H1 (cell line): ENCODE measurements around the gene OSBPL6. TPM values are rescaled to one million over a fixed set of nuclear protein-coding genes. Genes with fewer than 3 reads are reported as not detected.

Source experiments
- polyA plus RNA-seq, 7 experiments: library from polyadenylated mRNA; depleted of rRNA in 3 of 7; stranded (reverse) in 5 of 7; unstranded in 2 of 7; fragments of >200 nt in 5 of 7; fragments of 200-250 nt in 2 of 7; gene quantifications; 1 replicate in 5 of 7; 2 replicates in 1 of 7; 4 replicates in 1 of 7; pipeline versions ENCODE4 v1.2.1 to v1.2.3, GENCODE V29; 2011 to 2013; ENCODE audit warnings: missing spikeins in 2 of 7, mixed read lengths in 2 of 7
- total RNA-seq: library from RNA; stranded (reverse); fragmentation: NEBNext Ultra II Directional; extraction: Animal tissue kit (Norgen Biotek cat#: 25700); gene quantifications from 2 replicates; pipeline ENCODE4 v1.2.1, GENCODE V29; 2021
- TF ChIP-seq, protein P1 (sequence below): IDR thresholded peaks from 2 replicates; pipeline ENCODE4 v1.6.1; 2011; ENCODE audit warnings: low read length, improper control_type of control experiment

OSBPL6 gene
- total and polyA plus RNA-seq, 2 of the 8 experiments (the other 6 are each of a cell fraction or from before 2014, with no cell fraction given), result 1.7 to 5.6 TPM

DNA sequence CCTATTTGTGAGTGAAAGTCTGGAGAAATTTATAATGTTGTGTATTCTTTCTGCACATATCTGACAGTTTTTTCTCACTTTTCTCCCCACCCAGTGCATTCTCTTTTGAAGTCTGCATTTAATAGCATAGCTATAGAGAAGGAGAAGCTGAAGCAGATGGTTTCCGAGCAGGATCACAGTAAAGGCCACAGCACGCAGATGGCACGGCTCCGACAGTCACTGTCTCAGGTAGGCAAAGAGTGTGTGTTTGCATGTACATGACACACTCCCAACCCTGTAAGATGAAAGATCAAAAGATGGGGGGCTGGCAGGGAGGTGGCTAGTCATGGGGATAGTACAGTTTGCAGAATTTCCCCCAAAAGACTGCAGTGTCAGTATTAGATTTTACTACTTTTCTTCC is 167.3 kb downstream of the OSBPL6 start (continued):
- TF ChIP-seq, protein P1, sequence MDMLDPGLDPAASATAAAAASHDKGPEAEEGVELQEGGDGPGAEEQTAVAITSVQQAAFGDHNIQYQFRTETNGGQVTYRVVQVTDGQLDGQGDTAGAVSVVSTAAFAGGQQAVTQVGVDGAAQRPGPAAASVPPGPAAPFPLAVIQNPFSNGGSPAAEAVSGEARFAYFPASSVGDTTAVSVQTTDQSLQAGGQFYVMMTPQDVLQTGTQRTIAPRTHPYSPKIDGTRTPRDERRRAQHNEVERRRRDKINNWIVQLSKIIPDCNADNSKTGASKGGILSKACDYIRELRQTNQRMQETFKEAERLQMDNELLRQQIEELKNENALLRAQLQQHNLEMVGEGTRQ, result no peak
